CD4-positive, alpha-beta T cell treated with Interleukin-10 for 1 hour (primary cell): ENCODE data around the gene VSIG8.
A peak's percentile ranks its signal among the peaks of the same experiment; 100 is the strongest.
"Not testable (repeated sequence)": the region's sequence is repeated elsewhere in the genome, so short reads cannot be mapped to it uniquely, and the experiment has no call there.

Experiments
- DNase-seq: peaks from one replicate; pipeline ENCODE4 v3.0.0-alpha.2; 2020

The VSIG8 gene, protein sequence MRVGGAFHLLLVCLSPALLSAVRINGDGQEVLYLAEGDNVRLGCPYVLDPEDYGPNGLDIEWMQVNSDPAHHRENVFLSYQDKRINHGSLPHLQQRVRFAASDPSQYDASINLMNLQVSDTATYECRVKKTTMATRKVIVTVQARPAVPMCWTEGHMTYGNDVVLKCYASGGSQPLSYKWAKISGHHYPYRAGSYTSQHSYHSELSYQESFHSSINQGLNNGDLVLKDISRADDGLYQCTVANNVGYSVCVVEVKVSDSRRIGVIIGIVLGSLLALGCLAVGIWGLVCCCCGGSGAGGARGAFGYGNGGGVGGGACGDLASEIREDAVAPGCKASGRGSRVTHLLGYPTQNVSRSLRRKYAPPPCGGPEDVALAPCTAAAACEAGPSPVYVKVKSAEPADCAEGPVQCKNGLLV

DNA sequence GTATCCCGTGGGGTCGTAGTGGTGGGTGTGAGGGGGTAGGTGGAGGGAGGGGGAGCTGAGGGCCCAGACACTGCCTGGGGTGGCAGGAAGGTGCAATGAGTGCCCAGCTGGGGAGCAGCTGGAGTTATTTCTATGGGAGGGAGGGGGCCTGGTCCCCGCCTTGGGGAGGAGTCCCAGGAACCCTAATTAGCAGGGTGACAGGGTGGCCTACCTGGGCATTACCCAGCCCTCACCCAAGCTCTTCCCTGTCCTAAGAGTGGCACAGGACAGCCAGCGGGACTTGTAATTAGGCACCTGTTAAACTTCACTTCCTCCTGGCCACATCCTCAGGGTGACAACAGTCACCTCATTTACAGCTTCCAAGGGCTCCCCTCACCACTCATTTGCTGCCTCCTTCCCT lies at the start of gene VSIG8:
Gene VSIG8 (minus strand): TSS at position 101 of the 400 bp plus-strand sequence. CDS start 136 bp downstream, outside the sequence.
- DNase-seq, result no peak

DNA sequence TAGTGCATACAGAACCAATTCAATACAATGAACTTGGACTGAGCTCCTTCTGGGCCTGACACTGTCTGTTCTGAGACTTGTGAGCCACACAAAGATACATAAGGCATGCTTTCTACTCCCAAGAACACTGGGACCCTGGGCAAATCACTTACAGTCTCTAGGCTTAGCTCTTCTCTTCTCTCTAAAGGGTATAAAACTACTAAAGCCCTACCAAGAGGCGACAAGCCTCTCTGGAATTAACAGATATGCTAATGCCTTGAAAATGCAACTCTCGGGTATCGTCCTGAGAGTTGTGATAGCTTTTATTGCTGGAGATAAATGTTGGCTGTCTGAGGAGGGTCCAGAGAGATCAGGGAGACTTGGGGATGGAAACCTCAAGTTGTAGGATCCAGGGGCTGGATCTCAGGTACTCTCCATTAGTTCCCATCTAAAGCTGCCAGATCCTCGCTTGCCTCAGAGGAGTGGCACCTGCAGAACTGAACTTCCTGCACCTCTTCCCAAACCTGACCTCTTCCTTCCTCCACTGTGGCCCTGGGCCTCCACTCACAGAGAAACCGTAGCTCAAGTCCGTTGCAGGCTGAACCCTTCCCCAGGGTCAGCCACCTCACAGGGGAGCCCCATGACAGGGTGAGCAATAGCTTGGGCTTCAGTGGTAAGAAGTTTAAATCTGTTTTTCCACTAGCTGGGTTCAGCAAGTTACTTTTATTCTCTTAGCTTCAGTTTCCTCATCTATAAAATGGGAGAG lies 49.0 kb upstream of the VSIG8 start:
- DNase-seq, result no peak

DNA sequence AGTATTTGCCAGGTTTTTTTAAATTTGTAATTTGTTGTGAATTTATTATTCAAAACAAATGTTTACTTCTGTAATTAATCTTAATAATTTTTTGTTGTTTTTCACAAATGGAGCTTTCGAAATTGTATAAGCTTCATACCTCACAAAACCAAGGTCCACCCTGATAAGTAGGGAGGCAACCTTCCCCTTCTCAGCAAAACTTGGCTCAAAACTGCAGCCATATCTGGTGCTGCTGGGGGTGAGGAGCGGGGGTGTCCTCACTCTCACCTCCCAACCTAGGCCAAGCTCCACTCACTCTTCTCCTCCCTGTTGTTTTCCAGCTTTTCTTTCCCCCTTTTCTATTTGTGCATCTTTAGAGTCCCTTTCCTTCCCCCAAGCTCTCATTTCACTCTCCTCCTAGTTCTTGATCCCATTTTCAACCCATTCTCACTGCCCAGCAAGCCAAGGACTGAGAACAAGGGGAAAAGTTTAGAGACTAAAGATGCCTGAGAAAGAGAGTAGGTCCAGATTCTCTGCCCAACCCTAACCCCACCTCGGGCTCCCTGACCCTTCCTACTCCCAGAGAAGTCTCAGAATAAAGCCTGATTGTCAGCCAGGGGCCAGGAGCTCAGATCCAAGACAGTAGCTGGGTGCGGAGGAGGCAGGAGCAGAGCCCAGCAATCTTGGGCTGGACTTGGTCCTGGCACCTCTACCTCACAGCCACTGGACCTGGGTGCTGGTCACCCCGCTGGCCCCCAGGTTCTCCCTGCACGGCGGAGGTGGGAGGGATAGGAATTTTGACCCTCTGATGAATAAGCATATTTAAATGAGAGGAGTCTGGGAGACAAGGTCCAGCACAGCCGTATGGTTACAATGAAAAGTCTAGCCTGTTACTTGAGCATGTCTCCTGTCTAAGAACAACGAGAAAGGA lies 45.8 kb upstream of the VSIG8 start:
- no peak for DNase-seq

DNA sequence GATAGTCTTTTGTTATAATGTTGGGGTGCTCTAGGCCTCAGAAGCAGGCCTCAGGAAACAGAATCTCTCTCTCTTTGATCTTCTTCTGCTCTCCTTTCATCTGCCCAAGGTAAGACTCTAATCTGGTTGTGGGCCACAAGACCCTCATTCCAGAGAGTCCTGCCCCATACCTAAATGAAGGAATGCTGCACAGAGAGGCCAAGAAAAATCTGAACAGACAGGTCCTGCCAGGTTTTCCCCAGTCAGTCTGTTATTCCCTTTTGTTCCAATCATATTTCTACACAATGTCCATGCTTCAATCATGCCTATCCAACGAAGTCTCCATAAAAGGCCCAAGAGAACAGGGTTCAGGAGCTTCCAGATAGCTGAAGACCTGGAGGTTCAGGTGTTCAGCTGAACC lies 44.5 kb upstream of the VSIG8 start:
- no peak for DNase-seq

DNA sequence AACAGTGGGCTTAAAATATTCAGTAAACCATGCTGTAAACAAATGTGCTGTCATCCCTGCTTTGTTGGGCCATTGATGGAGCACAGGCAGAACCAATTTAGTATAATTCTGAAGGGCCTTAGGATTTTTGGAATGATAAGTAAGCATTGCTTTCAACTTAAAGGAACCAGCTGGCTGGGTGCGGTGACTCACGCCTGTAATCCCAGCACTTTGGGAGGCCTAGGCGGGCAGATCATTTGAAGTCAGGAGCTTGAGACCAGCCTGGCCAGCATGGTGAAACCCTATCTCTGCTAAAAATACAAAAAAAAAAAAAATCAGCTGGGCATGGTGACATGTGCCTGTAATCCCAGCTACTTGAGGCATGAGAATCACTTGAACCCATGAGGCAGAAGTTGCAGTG lies 41.6 kb upstream of the VSIG8 start:
- DNase-seq, result not testable (repeated sequence)

DNA sequence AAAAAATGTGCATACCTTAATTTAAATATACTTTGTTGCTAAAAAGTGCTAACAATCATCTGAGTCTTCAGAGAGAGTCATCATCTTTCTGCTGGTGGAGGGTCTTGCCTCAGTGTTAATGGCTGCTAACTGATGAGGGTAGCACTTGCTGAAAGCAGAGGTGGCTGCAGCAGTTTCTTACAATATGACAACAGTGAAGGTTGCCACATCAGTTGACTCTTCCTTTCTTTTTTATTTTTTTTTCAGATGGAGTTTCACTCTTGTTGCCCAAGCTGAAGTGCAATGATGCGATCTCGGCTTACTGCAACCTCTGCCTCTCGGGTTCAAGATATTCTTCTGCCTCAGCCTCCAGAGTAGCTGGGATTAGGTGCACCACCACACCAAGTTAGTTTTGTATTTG lies 40.1 kb upstream of the VSIG8 start:
- DNase-seq, result no peak

DNA sequence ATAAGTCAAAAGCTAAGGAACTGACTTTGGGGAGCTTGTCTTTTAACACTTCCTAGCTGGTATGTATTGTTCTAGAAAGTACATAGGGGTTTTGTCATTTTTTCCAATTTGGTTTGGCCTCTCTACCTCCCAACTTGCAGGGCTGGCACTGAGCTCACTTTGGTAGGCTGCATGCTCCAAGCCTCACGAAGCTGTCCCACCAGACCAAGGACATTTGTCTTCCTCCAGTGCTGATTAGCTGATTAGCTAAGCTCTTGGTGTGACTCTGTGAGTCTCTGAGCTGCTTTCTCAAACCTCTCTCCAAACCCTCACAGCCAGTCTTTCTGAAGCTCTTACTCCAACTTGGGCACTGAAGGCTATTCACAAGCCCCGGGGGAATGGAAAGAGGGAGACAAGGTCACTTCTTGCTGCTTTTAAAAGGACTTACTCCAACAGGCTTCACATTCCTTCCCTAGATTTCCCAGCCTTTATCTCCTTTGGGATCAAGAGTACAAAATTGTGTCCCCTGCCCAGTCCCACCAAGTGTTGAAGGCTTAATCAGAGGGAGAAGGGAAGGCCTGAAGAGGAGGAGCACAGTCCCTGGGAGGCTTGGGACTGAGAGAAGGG lies 38.4 kb upstream of the VSIG8 start:
- no peak for DNase-seq

DNA sequence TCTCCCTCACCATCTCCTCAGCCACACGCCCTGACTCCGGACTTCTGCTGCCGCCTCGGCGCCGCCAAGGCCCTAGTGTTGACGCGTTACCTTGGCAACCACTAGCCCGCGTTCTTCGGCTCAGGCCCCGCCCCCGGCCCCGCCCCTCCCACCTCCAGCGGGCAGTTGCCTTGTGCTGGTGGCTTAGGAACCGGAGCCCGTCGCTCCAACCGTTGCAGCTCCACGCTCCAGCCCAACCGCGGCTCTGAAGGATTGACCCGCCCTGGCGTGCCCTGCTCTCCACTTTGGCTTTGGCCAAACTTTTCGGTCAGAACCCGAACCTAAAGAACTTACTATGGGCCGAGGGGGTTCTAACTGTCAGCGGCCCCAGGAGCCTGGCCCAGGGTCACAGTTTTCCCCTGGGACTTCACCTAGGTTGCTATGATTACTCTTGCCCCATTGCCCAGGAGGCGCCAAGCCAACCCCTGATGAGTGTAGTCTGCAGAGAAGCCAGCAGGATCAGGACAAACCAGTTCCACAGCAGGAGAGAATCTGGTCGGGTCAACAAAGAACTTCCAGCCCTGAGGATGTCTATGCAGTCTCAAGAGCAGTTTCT lies 37.7 kb upstream of the VSIG8 start, which contains the start of gene CFAP45:
Gene CFAP45 (minus strand): TSS at position 80 of the 595 bp plus-strand sequence. CDS start 67 bp downstream, at position 13.
- peak; percentile 57 for DNase-seq

DNA sequence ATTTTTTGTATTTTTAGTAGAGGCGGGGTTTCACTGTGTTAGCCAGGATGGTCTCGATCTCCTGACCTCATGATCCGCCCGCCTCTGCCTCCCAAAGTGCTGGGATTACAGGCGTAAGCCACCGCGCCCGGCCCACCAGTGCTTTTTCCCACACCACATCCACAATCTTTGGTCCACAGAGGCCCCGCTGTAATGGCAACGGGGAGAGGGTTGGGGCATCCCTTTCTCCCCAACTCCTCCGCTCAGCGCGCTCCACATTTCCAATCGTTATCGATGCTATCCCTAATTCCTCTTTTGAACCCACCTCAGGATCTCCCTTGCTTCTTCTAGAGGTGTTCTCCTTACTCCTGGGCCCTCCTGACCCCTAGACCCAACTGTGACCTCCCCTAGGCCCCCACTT lies 37.2 kb upstream of the VSIG8 start:
- DNase-seq, result not testable (repeated sequence)

DNA sequence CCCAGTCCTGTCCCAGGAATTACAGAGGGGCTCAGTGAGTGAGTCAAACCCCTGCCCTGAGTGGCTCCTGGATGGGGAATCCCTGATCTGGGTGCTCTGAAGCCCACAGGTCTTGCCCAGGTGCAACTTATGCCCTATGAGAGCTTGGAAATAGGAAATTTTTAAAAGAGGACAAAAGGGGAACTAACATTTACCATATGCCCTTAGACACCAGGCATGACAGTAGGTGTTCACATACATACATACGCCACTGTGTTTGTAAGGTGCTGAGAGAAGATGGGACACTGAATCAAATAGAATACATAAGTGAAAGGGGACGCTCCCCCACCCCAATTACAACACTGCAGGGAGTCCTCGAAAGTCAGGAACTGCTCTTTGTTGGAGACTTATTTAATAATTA lies 36.1 kb upstream of the VSIG8 start:
- DNase-seq, result no peak

DNA sequence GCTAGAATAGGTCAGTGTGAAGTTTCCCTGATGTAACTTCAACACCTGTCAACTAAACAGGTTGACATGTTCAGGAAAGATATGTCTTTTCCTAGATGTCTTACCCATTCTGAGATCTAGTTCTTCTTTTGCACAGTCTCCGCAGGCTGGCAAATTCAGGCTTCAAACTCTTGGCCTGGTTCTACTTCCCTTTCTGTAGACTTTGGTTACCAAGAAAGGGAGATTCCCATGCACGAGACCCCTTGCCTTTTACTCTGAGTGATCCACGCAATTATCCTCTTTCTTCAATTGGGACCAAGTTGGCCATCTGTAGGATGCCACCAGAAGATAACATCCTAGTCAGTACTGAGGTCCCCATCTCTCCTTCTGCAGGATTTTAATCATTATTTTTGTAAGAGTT lies 35.5 kb upstream of the VSIG8 start:
- no peak for DNase-seq

DNA sequence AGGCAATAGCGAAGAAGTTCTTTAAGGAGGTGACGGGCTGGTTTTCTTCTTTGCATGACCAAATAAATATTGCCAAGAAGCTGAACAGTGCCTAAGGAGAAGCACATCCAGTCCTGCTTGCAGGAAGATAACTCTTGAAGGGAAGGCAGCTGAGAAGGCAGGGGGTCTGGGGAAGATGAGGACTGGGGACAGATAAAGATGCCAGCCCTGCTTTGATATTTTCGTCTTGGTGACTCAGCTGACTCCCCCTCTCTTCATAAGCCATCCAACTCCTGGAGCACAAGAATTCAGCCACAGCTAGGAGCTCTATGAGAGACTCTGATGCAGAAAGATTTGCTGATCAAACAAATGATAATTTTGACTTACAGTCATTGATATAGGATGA lies 34.1 kb upstream of the VSIG8 start:
- no peak for DNase-seq

DNA sequence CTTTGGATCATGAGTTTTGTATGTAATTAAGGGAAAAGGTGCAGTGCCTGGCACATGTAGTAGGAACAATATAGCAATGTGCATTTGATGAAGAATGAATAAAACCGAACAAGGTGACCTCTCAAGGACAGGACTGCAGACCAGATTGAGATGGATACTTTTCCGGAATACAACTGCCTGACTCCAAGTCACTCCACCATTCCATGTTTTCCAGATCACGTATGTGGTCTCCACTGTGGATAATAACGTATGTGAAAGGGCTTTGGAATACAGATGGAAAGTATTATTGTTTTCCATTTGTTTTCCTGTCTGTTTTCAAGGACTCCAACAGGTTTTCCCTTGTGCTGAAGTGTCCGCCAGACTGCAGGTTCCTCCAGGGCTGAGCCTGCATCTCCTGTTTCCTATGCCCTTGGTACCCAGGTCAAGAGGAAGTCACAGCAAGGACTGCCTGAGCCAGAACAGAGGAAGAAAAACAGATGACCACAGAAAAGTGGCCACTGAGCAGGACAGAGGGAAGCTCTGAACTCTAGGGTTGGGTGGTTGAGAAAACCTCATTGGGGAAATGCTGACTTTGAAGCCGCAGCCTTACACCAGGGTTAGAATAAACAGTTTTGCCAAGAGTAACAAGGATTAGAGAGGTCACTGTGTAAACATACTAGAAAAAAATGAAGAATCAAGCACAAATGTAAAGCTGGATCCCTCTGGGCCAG lies 33.5 kb upstream of the VSIG8 start:
- DNase-seq, result no peak

DNA sequence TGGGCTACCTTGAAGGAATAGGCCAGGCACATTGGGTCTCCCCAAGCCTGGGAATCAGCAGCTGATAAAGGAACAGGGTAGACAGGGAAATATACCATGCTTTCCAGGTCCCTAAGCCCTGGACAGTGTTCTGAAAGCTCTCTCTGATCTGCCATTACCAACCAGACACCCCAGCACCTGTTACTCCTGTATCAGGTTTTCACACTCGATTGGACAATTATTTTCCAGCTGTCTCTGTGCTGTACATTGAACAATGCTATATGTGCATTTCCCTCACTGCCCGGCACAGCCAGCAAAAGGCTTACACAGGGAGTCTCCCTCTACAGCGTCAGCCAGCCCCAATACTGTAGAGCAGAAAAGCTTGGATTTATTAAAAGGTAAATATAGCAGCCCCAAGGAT lies 32.8 kb upstream of the VSIG8 start:
- DNase-seq, result no peak

DNA sequence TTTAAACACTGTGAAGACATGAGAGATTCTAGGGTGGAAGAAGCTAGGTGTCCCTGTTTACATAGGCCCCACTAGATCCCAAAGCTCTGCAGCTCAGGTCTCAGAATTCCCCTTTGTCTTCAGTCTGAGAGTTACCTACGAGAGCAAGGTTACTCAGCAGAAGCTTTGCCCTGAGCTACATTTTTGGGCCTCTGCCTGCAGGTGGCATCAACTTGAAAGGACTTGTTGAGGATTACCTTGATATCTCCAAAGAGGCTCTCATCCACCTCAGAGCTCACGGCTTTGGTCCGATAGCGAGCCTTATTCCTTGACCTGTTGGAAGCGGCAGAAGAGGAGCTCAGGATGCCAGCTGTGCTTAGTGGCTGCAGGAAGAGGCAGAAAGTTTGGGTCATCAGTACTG lies 30.5 kb upstream of the VSIG8 start:
- DNase-seq, result peak; percentile 21

DNA sequence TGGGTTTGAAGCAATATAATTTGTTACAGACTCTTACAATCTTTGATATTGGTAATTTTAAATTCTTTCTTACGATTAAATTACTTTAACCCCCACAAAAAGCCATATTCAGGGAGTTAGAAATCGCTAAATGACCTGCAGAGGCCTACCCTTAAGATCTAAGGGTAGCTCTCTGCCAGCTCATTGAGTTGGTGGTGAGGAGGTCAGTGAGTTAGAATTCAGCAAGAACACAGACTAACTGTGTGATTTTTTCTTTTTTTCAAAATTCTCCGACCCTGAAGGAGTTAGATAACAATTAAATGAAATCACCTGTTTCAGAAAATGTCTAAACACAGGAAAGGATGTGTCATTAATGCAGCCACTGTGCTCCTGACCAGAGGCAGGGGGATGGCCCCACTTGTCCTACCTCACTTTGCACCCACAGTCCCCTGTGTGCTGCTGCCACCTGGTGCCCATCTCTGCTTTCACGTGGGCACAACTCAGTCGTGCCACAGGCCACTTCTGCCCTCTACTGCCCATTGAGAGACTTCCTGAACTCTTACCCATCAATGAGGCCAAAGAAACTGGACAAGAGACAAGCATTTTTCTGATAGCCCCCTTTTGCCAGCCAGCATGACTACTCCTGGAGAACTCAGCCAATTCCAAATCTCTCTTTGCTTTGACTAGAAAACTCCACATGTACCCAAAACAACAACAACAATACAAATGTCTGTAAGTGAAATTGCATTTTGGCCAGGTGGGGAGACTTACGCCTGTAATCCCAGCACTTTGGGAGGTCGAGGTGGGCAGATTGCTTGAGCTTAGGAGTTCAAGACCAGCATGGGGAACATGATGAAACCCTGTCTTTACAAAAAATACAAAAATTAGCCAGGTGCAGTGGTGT lies 29.1 kb upstream of the VSIG8 start:
- DNase-seq, result peak; percentile 87

DNA sequence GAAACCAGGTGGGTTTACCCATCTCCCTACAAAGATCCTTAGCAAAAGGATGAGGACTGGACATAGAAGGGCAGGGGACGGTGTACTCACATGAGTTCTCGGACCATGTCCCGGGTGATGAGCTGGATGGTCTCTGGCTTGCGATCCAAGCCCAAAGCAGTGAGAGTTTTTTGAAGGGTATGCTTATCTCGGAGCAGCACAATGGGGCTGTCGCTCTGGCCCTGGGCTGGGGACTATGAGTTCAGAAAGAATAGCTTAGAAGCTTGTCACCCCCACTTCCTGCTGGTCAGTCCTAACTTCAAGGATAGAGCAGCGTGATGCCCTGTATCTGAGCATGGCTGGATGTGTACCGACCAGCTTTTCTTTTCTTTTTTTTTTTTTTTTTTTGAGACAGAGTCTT lies 27.9 kb upstream of the VSIG8 start:
- DNase-seq, result no peak

DNA sequence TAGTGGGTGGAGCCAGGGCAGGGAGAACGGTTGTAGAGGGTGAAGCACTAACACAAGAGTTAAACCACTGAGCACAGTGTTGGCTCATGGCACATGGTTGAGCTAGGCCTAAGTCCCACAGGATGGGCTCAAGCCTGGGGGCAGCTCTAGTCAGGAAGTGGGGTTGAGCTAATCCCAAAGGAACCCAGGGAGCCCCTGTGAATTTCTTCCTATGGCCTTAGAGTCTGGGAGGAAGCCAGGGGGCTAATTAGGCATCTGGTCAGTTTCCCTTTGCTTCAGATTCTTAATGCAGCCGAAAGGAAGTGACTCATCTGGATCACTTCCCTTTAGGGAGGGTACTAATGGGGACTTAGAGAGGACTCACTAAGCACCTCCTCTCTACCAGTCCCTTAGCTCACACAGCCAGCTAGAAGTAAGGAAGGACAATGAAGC lies 27.4 kb upstream of the VSIG8 start:
- DNase-seq, result peak; percentile 21

DNA sequence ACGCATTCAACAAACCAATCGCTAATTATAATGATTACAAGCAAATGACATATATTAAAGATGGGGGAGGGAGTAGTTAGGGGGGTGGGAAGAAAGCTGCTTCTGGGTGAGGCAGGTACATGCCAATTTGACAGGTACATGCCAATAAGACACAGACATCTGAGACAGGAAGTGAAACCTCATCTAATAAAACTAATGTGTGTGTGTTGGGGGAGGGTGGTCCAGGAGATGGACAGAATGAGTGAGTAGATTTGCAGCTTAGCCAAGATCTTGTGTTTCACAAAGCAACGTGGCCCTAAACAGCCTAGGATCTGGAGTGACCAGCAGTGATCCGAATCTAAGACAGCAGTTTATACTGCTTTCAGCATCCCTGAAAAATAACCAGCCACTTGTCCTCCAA lies 26.7 kb upstream of the VSIG8 start:
- no peak for DNase-seq

DNA sequence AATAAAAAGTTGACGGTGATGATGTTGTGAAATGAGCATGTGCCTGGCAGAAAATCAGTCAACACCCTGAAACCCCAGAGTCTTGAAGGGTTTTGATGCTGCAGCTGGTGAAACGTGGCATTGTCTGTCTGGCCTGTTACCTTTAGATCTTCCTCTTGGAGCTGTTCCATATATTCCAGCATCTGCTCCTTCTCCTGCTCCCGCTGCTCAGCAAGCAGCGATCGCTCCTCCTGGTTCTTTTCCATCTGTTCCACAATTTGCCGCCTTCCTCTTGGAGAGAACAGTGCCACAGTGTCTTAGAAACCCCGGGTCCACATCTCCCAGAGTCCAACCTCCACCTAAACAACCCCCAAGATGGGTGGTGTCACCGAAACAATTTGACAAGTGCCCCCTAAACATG lies 21.8 kb upstream of the VSIG8 start:
- no peak for DNase-seq

DNA sequence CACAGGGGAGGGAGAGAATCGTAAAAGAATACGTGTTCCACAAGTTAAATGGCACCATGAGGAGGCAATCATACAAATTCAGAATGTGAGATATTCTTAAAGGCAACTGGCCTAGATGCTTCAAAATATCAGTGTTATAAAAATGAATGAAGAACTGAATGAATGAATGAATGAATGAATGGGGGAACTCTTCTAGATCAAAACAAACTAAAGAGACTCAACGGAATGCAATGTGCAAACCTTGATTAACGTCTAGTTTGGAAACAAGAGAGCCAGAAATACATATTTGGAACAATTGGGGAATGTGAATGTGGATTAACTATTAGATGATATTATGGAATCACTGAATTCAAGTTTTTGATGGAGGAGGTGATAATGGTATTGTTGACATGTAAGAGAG lies 20.7 kb upstream of the VSIG8 start:
- no peak for DNase-seq
